C4-2B (cell line): ENCODE measurements around the gene DNAJC10.

Source experiments
- ZFX ChIP-seq: fragments of 450-650 bp; IDR thresholded peaks from 2 replicates; pipeline ENCODE4 v1.6.1; 2017
- TF ChIP-seq, protein P1 (sequence below): fragments of 450-650 bp; conservative IDR thresholded peaks from 2 replicates; pipeline ENCODE4 v1.5.1; 2017; ENCODE audit warnings: mild to moderate bottlenecking

GRCh38 chr2:182668671-182669070, 47.4 kb upstream of the DNAJC10 start:
- TF ChIP-seq, protein P1, sequence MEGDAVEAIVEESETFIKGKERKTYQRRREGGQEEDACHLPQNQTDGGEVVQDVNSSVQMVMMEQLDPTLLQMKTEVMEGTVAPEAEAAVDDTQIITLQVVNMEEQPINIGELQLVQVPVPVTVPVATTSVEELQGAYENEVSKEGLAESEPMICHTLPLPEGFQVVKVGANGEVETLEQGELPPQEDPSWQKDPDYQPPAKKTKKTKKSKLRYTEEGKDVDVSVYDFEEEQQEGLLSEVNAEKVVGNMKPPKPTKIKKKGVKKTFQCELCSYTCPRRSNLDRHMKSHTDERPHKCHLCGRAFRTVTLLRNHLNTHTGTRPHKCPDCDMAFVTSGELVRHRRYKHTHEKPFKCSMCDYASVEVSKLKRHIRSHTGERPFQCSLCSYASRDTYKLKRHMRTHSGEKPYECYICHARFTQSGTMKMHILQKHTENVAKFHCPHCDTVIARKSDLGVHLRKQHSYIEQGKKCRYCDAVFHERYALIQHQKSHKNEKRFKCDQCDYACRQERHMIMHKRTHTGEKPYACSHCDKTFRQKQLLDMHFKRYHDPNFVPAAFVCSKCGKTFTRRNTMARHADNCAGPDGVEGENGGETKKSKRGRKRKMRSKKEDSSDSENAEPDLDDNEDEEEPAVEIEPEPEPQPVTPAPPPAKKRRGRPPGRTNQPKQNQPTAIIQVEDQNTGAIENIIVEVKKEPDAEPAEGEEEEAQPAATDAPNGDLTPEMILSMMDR = no peak
- no peak for TF ChIP-seq ZFX
